Measurements from ENCODE around the gene NYNRIN. TPM values are rescaled to one million over a fixed set of nuclear protein-coding genes. Genes with fewer than 3 reads are reported as not detected.
A peak's percentile ranks its signal among the peaks of the same experiment; 100 is the strongest.

Gene NYNRIN
- total RNA-seq, 2 donors from 2014 or later = 6.0 to 10.1 TPM

- H3K4me1 ChIP-seq = peaks cover 0 to 51% of the 10 kb centered on the region in 2 donors
- no peak overlapping the region for H3K4me3 ChIP-seq
- no peak for DNase-seq (ENCODE audit: low spot score)
- no peaks in the 10 kb centered on the region for H3K9me3 ChIP-seq
- peaks cover 55% of the 10 kb centered on the region for H3K36me3 ChIP-seq
- no peak for TF ChIP-seq CTCF (IDR thresholded peaks at IDR 0.05)
- peak overlapping the region in 1 of 2 donors; percentile 7 for H3K27ac ChIP-seq
- H3K27me3 ChIP-seq = no peaks in the 10 kb centered on the region
Observed at GRCh38 chr14:24439830-24440605, 41.2 kb downstream of the NYNRIN start.

- no peaks in the 10 kb centered on the region for H3K9me3 ChIP-seq
- no peak overlapping the region for H3K4me3 ChIP-seq
- H3K27me3 ChIP-seq = no peaks in the 10 kb centered on the region
- TF ChIP-seq CTCF (IDR thresholded peaks at IDR 0.05) = no peak
- no peak for DNase-seq (ENCODE audit: low spot score)
- peaks cover 54% of the 10 kb centered on the region for H3K36me3 ChIP-seq
- peaks cover 0 to 51% of the 10 kb centered on the region in 2 donors for H3K4me1 ChIP-seq
- peak overlapping the region in 1 of 2 donors; percentile 99 for H3K27ac ChIP-seq
Observed at GRCh38 chr14:24440606-24441399, 42.0 kb downstream of the NYNRIN start.

- Histone ChIP-seq H3K36me3 (peaks cover 47% of the 10 kb centered on the region), H3K4me1 (peaks cover 0 to 45% of the 10 kb centered on the region in 2 donors)
- TF ChIP-seq CTCF (IDR thresholded peaks at IDR 0.05) = no peak
Observed at GRCh38 chr14:24441485-24441884, 42.7 kb downstream of the NYNRIN start.

GRCh38 chr14:24441904-24442239 lies 43.1 kb downstream of the NYNRIN start:
- peak overlapping the region; percentile 99 for H3K27ac ChIP-seq
- peaks cover 0 to 41% of the 10 kb centered on the region in 2 donors for H3K4me1 ChIP-seq
- no peaks in the 10 kb centered on the region for H3K27me3 ChIP-seq
- H3K36me3 ChIP-seq = peaks cover 43% of the 10 kb centered on the region
- no peaks in the 10 kb centered on the region for H3K9me3 ChIP-seq
- H3K4me3 ChIP-seq = peak overlapping the region; percentile 71 to 78
- no peak for DNase-seq (ENCODE audit: low spot score)
- TF ChIP-seq CTCF (IDR thresholded peaks at IDR 0.05) = no peak

More at GRCh38 chr14:24441485-24441884, 42.7 kb downstream of the NYNRIN start:
- no peak for DNase-seq (ENCODE audit: low spot score)
- Histone ChIP-seq H3K9me3 (no peaks in the 10 kb centered on the region), H3K4me3 (peak overlapping the region; percentile 71 to 78), H3K27me3 (no peaks in the 10 kb centered on the region), H3K27ac (peak overlapping the region; percentile 99)

- H3K4me1 ChIP-seq = peaks cover 0 to 35% of the 10 kb centered on the region in 2 donors
- TF ChIP-seq CTCF (IDR thresholded peaks at IDR 0.05) = no peak
Observed at GRCh38 chr14:24442240-24443052, 43.6 kb downstream of the NYNRIN start, which contains the start of gene SDR39U1. TSS of gene SDR39U1 (minus strand) at chr14:24442776. CDS start at chr14:24442769, 7 bp downstream.

More at GRCh38 chr14:24442240-24443052, 43.6 kb downstream of the NYNRIN start, which contains the start of gene SDR39U1:
- peak; percentile 99 for DNase-seq (ENCODE audit: low spot score)
- Histone ChIP-seq H3K36me3 (peaks cover 38% of the 10 kb centered on the region), H3K27ac (peak within 1 kb of the TSS; percentile 99), H3K4me3 (peak within 1 kb of the TSS; percentile 71 to 78), H3K27me3 (no peaks in the 10 kb centered on the region), H3K9me3 (no peaks in the 10 kb centered on the region)
